OCI-LY7 (cell line): ENCODE results near the gene SEZ6L. TPM values are rescaled to one million over a fixed set of nuclear protein-coding genes. Genes with fewer than 3 reads are reported as not detected.

ENCODE experiments used
- BruUV-seq: library from RNA; stranded (reverse); fragments of 400-500 nt; replicated peaks from 2 replicates; lab custom pipeline; 2021; lab: Mats Ljungman, UMichigan
- CTCF ChIA-PET: fragments of 300-600 bp; sonication (Branson Sonifier 250); formaldehyde crosslinking; loops from one replicate; lab custom pipeline; 2022; ENCODE audit warnings: antibody characterized with exemption; ENCODE audit not compliant: unreplicated experiment; lab: Charles Lee
- POLR2A ChIA-PET: fragments of 300-600 bp; sonication (Branson Sonifier 250); formaldehyde crosslinking; loops from one replicate; lab custom pipeline; 2022; ENCODE audit warnings: antibody characterized with exemption; lab: Charles Lee
- DNase-seq: peaks from one replicate; pipeline ENCODE4 v3.0.0-alpha.2; 2015; ENCODE audit warnings: low spot score
- H2AFZ ChIP-seq: fragments of 200-600 bp; sonication (generic), shearing (Covaris generic); 2 replicates; pipeline ENCODE4 v1.6.1; 2014; ENCODE audit warnings: mild to moderate bottlenecking, antibody characterized with exemption, low read length, moderate library complexity
- H3K27ac ChIP-seq: fragments of 200-600 bp; sonication (generic); 2 replicates; pipeline ENCODE4 v1.5.1; 2014; ENCODE audit warnings: mixed run types, low read depth, mild to moderate bottlenecking, moderate library complexity, low read length, inconsistent platforms; ENCODE audit not compliant: poor library complexity, severe bottlenecking
- H3K36me3 ChIP-seq: fragments of 200-600 bp; sonication (generic); 2 replicates; pipeline ENCODE4 v1.6.1; 2014; ENCODE audit warnings: mild to moderate bottlenecking, antibody characterized with exemption, low read length, moderate library complexity, mixed read lengths; ENCODE audit not compliant: insufficient read depth
- H3K4me1 ChIP-seq: fragments of 200-600 bp; sonication (generic); 2 replicates; pipeline ENCODE4 v1.5.1; 2014; ENCODE audit warnings: mild to moderate bottlenecking, low read length; ENCODE audit not compliant: insufficient read depth, poor library complexity, severe bottlenecking
- H3K4me2 ChIP-seq: fragments of 200-600 bp; sonication (generic); 2 replicates; pipeline ENCODE4 v1.6.1; 2014; ENCODE audit warnings: mild to moderate bottlenecking, low read length
- H3K4me3 ChIP-seq: fragments of 200-600 bp; sonication (generic); 2 replicates; pipeline ENCODE4 v1.5.1; 2014; ENCODE audit warnings: mild to moderate bottlenecking, low read depth, low read length; ENCODE audit not compliant: poor library complexity, severe bottlenecking
- H3K79me2 ChIP-seq: fragments of 200-600 bp; sonication (generic); 2 replicates; pipeline ENCODE4 v1.6.1; 2016; ENCODE audit warnings: low read depth, mild to moderate bottlenecking, low read length, moderate library complexity, mixed read lengths; ENCODE audit not compliant: insufficient read depth
- H3K9me2 ChIP-seq: fragments of 200-600 bp; sonication (generic); 2 replicates; pipeline ENCODE4 v1.6.1; 2016; ENCODE audit warnings: mild to moderate bottlenecking, low read length, mixed read lengths; ENCODE audit not compliant: insufficient read depth
- H3K9me3 ChIP-seq: fragments of 200-600 bp; sonication (generic); 2 replicates; pipeline ENCODE4 v1.6.1; 2014; ENCODE audit warnings: mild to moderate bottlenecking, mixed run types, low read length, mixed read lengths
- H4K20me1 ChIP-seq: fragments of 200-600 bp; sonication (generic); 2 replicates; pipeline ENCODE4 v1.6.1; 2014; ENCODE audit warnings: mild to moderate bottlenecking, antibody characterized with exemption, low read length, moderate library complexity, mixed read lengths; ENCODE audit not compliant: insufficient read depth
- EZH2phosphoT487 ChIP-seq: fragments of 200-600 bp; sonication (generic); IDR thresholded peaks from 2 replicates; pipeline ENCODE4 v1.6.1; 2018; ENCODE audit warnings: low read depth, borderline replicate concordance, mild to moderate bottlenecking, mixed run types, antibody characterized with exemption, low read length, moderate library complexity, mixed read lengths
- intact Hi-C: fragments of 100-400 bp; cut with micrococcal nuclease; formaldehyde crosslinking; loops from one replicate; pipeline ENCODE4 v1.10.0; 2022; ENCODE audit not compliant: unreplicated experiment
- total RNA-seq, 2 experiments: library from RNA; depleted of rRNA in 1 of 2; stranded (reverse); fragments of >200 nt in 1 of 2; shearing (Covaris generic) in 1 of 2; gene quantifications; 2 replicates each; pipeline ENCODE4 v1.2.3, GENCODE V29; 2014 to 2022
- TF ChIP-seq, protein P1 (sequence below): fragments of 200-600 bp; sonication (generic); conservative IDR thresholded peaks from 2 replicates; pipeline ENCODE4 v1.5.1; 2014; ENCODE audit warnings: mild to moderate bottlenecking, antibody characterized with exemption, low read length, moderate library complexity, mixed read lengths

SEZ6L gene
- total RNA-seq, 2 experiments from 2014 or later: not detected

DNA sequence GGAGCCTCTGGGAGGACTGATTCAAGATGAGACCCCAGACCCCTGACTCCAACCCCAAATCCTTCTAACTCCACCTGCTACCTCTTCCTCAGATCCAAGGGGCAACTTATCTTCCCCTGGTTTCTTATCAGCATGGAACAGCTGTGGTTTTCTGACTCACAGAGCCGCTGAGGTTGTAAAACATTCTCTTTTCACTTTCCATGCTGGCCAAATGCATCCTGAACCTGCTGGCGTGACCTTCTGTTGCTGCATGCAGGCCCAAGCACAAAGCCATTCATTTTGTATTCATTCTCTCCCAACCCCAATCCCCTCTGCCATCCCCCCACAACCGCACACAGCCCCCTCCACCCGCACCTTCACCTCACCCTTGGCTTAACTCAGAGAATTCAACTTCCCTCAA, 70.3 kb downstream of the SEZ6L start:
- Histone ChIP-seq H3K4me3 (no peak overlapping the region), H3K36me3 (no peaks in the 10 kb centered on the region), H3K9me2 (no peaks in the 10 kb centered on the region), H4K20me1 (no peaks in the 10 kb centered on the region), H3K4me2 (no peak overlapping the region), H3K79me2 (no peaks in the 10 kb centered on the region), H3K9me3 (no peaks in the 10 kb centered on the region), H2AFZ (no peak overlapping the region), H3K4me1 (no peaks in the 10 kb centered on the region), H3K27ac (no peak overlapping the region)
- BruUV-seq: no TSS peak
- TF ChIP-seq, protein P1, sequence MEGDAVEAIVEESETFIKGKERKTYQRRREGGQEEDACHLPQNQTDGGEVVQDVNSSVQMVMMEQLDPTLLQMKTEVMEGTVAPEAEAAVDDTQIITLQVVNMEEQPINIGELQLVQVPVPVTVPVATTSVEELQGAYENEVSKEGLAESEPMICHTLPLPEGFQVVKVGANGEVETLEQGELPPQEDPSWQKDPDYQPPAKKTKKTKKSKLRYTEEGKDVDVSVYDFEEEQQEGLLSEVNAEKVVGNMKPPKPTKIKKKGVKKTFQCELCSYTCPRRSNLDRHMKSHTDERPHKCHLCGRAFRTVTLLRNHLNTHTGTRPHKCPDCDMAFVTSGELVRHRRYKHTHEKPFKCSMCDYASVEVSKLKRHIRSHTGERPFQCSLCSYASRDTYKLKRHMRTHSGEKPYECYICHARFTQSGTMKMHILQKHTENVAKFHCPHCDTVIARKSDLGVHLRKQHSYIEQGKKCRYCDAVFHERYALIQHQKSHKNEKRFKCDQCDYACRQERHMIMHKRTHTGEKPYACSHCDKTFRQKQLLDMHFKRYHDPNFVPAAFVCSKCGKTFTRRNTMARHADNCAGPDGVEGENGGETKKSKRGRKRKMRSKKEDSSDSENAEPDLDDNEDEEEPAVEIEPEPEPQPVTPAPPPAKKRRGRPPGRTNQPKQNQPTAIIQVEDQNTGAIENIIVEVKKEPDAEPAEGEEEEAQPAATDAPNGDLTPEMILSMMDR: no peak
- TF ChIP-seq EZH2phosphoT487: no peak
- intact Hi-C loops: no loop called here
- CTCF ChIA-PET: no interaction called here
- POLR2A ChIA-PET: no interaction called here
- no peak for DNase-seq

DNA sequence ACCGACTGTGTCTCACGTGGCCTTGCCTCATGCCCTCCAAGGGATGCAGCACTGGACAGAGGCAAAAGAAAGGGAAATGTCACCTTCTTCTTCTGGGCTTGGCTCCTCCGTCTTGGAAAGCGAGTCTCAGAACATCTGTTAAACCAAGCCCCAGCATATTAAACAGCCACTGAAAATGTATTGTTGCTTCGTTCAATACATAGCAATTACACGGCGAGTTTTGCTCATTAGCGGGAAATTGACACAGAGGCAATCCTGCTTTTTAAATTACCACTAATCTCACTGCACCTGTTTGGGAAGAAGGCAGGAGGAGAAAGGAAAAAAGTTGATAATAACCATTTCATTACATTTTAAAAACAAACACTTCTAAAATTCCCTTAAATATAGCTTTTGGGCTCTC, 72.1 kb downstream of the SEZ6L start:
- Histone ChIP-seq H3K4me2 (no peak overlapping the region), H3K27ac (no peak overlapping the region), H3K9me2 (no peaks in the 10 kb centered on the region), H2AFZ (no peak overlapping the region), H3K79me2 (no peaks in the 10 kb centered on the region), H4K20me1 (no peaks in the 10 kb centered on the region), H3K4me3 (no peak overlapping the region), H3K36me3 (no peaks in the 10 kb centered on the region), H3K9me3 (no peaks in the 10 kb centered on the region), H3K4me1 (no peaks in the 10 kb centered on the region)
- ChIA-PET POLR2A (no interaction called here), CTCF (no interaction called here)
- BruUV-seq: no TSS peak
- no peak for TF ChIP-seq EZH2phosphoT487
- DNase-seq: no peak
- intact Hi-C loops: no loop called here

GRCh38 chr22:26245001-26245400, 75.7 kb downstream of the SEZ6L start:
- Histone ChIP-seq H4K20me1 (no peaks in the 10 kb centered on the region), H2AFZ (no peak overlapping the region), H3K4me3 (no peak overlapping the region), H3K4me1 (no peaks in the 10 kb centered on the region), H3K9me2 (no peaks in the 10 kb centered on the region), H3K27ac (no peak overlapping the region), H3K79me2 (no peaks in the 10 kb centered on the region), H3K4me2 (no peak overlapping the region), H3K36me3 (no peaks in the 10 kb centered on the region), H3K9me3 (no peaks in the 10 kb centered on the region)
- BruUV-seq: no TSS peak
- CTCF ChIA-PET: no interaction called here
- POLR2A ChIA-PET: no interaction called here
- no peak for DNase-seq
- TF ChIP-seq, protein P1: no peak
- TF ChIP-seq EZH2phosphoT487: no peak
- intact Hi-C loops: no loop called here
